Activated CD8-positive, alpha-beta memory T cell treated with anti-CD3 and anti-CD28 coated beads, Interleukin-2, amount 50 U/mL, for 24 hours (primary cell): Measurements from ENCODE around the gene CAMK2B.

Experiments used
- DNase-seq: peaks from one replicate; pipeline ENCODE4 v3.0.0-alpha.2; 2020; ENCODE audit errors: extremely low read depth

The CAMK2B gene

GRCh38 chr7:44308596-44309270, 16.7 kb downstream of the CAMK2B start:
- no peak for DNase-seq

- no peak for DNase-seq
These were observed 17.3 kb downstream of the CAMK2B start for GRCh38 chr7:44307905-44308595.

GRCh38 chr7:44307301-44307900, 18.0 kb downstream of the CAMK2B start:
- no peak for DNase-seq

- DNase-seq, result no peak
These were observed 18.8 kb downstream of the CAMK2B start for GRCh38 chr7:44306606-44307005.

GRCh38 chr7:44305564-44306507, 19.6 kb downstream of the CAMK2B start:
- DNase-seq, result no peak

GRCh38 chr7:44294325-44295069, 30.9 kb downstream of the CAMK2B start:
- no peak for DNase-seq

GRCh38 chr7:44293561-44294324, 31.7 kb downstream of the CAMK2B start:
- no peak for DNase-seq

GRCh38 chr7:44292876-44293560, 32.4 kb downstream of the CAMK2B start:
- DNase-seq, result no peak

GRCh38 chr7:44292420-44292817, 33.0 kb downstream of the CAMK2B start:
- DNase-seq, result no peak

GRCh38 chr7:44291733-44292419, 33.5 kb downstream of the CAMK2B start:
- DNase-seq, result no peak

- no peak for DNase-seq
These were observed 34.2 kb downstream of the CAMK2B start for GRCh38 chr7:44291066-44291732.

- no peak for DNase-seq
These were observed 35.2 kb downstream of the CAMK2B start for GRCh38 chr7:44290252-44290620.

- DNase-seq, result no peak
These were observed 35.8 kb downstream of the CAMK2B start for GRCh38 chr7:44289341-44290251.

GRCh38 chr7:44288811-44289340, 36.5 kb downstream of the CAMK2B start:
- no peak for DNase-seq

- no peak for DNase-seq
These were observed 37.1 kb downstream of the CAMK2B start for GRCh38 chr7:44288381-44288685.

GRCh38 chr7:44287488-44288380, 37.7 kb downstream of the CAMK2B start:
- DNase-seq, result no peak
